HepG2 (cell line): ENCODE results near the gene PKIB. TPM values are rescaled to one million over a fixed set of nuclear protein-coding genes. Genes with fewer than 3 reads are reported as not detected.
A peak's percentile ranks its signal among the peaks of the same experiment; 100 is the strongest.

ENCODE experiments used
- ATAC-seq: fragments of 200-7000 bp; cut with Tn5 transposase; 3 replicates; pipeline ENCODE4 v1.9.1; 2020; ENCODE audit warnings: mild to moderate bottlenecking, moderate library complexity
- BruUV-seq: library from RNA; stranded (reverse); fragments of 400-500 nt; replicated peaks from 2 replicates; lab custom pipeline; 2021; lab: Mats Ljungman, UMichigan
- CTCF ChIA-PET: fragments of 300-600 bp; formaldehyde crosslinking; extraction: SDS; loops from one replicate; lab custom pipeline; 2021; ENCODE audit warnings: low total read pairs, inconsistent platforms, low intra/inter-chr PET ratio; lab: Yijun Ruan, JAX
- POLR2A ChIA-PET: fragments of 350-600 bp; sonication (Branson Sonifier 250); formaldehyde crosslinking; loops from one replicate; lab custom pipeline; 2020; ENCODE audit warnings: antibody characterized with exemption, inconsistent platforms; lab: Yijun Ruan, JAX
- DNase-seq: peaks from one replicate; pipeline ENCODE4 v3.0.0-alpha.2; 2015; ENCODE audit warnings: low spot score
- FAIRE-seq: peaks from 3 replicates; lab custom pipeline; 2011; peaks lifted over from hg19 to GRCh38; lab: Jason Lieb, UNC
- H2AFZ ChIP-seq: one replicate; pipeline ENCODE4 v1.6.1; 2011; ENCODE audit warnings: low read length, inconsistent platforms
- H3K27ac ChIP-seq: fragments of 300-600 bp; 3 replicates; pipeline ENCODE4 v1.8.0; 2011; ENCODE audit warnings: mixed run types, mild to moderate bottlenecking, mixed read lengths, low read length, inconsistent platforms; ENCODE audit not compliant: insufficient read depth; ENCODE audit errors: extremely low read length
- H3K27me3 ChIP-seq, 2 experiments: fragments of 200-600 bp in 1 of 2; 2 replicates in 1 of 2; 3 replicates in 1 of 2; pipeline versions ENCODE4 v1.6.0 to v1.8.0; 2011; ENCODE audit warnings: low read length in 2 of 2, mild to moderate bottlenecking in 2 of 2, moderate library complexity in 2 of 2, inconsistent platforms in 1 of 2; ENCODE audit not compliant: insufficient read depth in 2 of 2, control insufficient read depth in 1 of 2
- H3K36me3 ChIP-seq, 2 experiments: fragments of 200-600 bp in 1 of 2; replicated peaks in 1 of 2; 2 replicates in 1 of 2; 3 replicates in 1 of 2; pipeline versions ENCODE4 v1.5.1 to v1.8.0; 2011; ENCODE audit warnings: low read length in 2 of 2, inconsistent platforms in 1 of 2; ENCODE audit not compliant: insufficient read depth in 2 of 2, control insufficient read depth in 1 of 2
- H3K4me1 ChIP-seq: 2 replicates; pipeline ENCODE4 v1.5.1; 2012; ENCODE audit warnings: low read length, inconsistent platforms; ENCODE audit not compliant: insufficient read depth
- H3K4me2 ChIP-seq: 2 replicates; pipeline ENCODE4 v1.6.0; 2011; ENCODE audit warnings: low read depth, low read length, inconsistent platforms
- H3K4me3 ChIP-seq, 3 experiments: fragments of 200-600 bp in 1 of 3; sonication (generic), shearing (Covaris generic) in 1 of 3; replicated peaks in 1 of 3; 2 replicates each; pipeline ENCODE4 v1.5.1; 2011 to 2016; ENCODE audit warnings: low read length in 3 of 3, inconsistent platforms in 2 of 3, low read depth in 2 of 3, mild to moderate bottlenecking in 2 of 3, control low read depth in 1 of 3, mixed read lengths in 1 of 3; ENCODE audit not compliant: insufficient read depth in 1 of 3
- H3K79me2 ChIP-seq: one replicate; pipeline ENCODE4 v1.6.1; 2011; ENCODE audit warnings: low read length, inconsistent platforms; ENCODE audit not compliant: insufficient read depth
- H3K9ac ChIP-seq: 2 replicates; pipeline ENCODE4 v1.6.0; 2011; ENCODE audit warnings: mild to moderate bottlenecking, low read depth, low read length, inconsistent platforms; ENCODE audit not compliant: insufficient read depth
- H3K9me3 ChIP-seq: 2 replicates; pipeline ENCODE4 v1.5.1; 2012; ENCODE audit warnings: mild to moderate bottlenecking, low read length
- H4K20me1 ChIP-seq: 2 replicates; pipeline ENCODE4 v1.6.0; 2011; ENCODE audit warnings: inconsistent platforms, mild to moderate bottlenecking, low read length, moderate library complexity; ENCODE audit not compliant: insufficient read depth
- CBFB ChIP-seq: sonication (generic); formaldehyde crosslinking; IDR thresholded peaks from 2 replicates; pipeline ENCODE4 v1.4.0; 2020; ENCODE audit warnings: missing genetic modification reagents
- CBX2 ChIP-seq, 2 experiments: fragments of 200-600 bp in 1 of 2; sonication (generic); formaldehyde crosslinking in 1 of 2; IDR thresholded peaks; 2 replicates each; pipeline versions ENCODE4 v1.7.0 to v1.8.1; 2018 to 2022; ENCODE audit warnings: low read depth in 2 of 2, low read length in 1 of 2, mild to moderate bottlenecking in 1 of 2, missing genetic modification reagents in 1 of 2
- FOXA1 ChIP-seq, 2 experiments: fragments of 450-650 bp in 1 of 2; sonication (generic) in 1 of 2; formaldehyde crosslinking in 1 of 2; IDR thresholded peaks; 2 replicates each; pipeline versions ENCODE4 v1.4.0 to v1.6.1; 2016 to 2020; ENCODE audit warnings: missing genetic modification reagents in 1 of 2
- HCFC1 ChIP-seq: fragments of 150-350 bp; IDR thresholded peaks from 2 replicates; pipeline ENCODE4 v1.6.1; 2014; ENCODE audit warnings: low read depth, low read length
- HMGA1 ChIP-seq: sonication (generic); formaldehyde crosslinking; conservative IDR thresholded peaks from 2 replicates; pipeline ENCODE4 v1.4.0; 2020; ENCODE audit warnings: missing genetic modification reagents
- ISL2 ChIP-seq: sonication (generic); formaldehyde crosslinking; IDR thresholded peaks from 2 replicates; pipeline ENCODE4 v1.5.0; 2020; ENCODE audit warnings: missing genetic modification reagents
- KLF16 ChIP-seq, 2 experiments: sonication (generic) in 1 of 2; formaldehyde crosslinking in 1 of 2; IDR thresholded peaks; 2 replicates each; pipeline versions ENCODE4 v1.6.1 to v1.8.0; 2016 to 2023; ENCODE audit warnings: missing genetic modification reagents in 2 of 2, missing compliant biosample characterization in 1 of 2
- KLF9 ChIP-seq: IDR thresholded peaks from 2 replicates; pipeline ENCODE4 v1.6.1; 2016; ENCODE audit warnings: low read depth
- RFX3 ChIP-seq: IDR thresholded peaks from 2 replicates; pipeline ENCODE4 v1.6.1; 2016; ENCODE audit warnings: missing biosample characterization, missing genetic modification reagents
- SALL1 ChIP-seq: sonication (generic); formaldehyde crosslinking; IDR thresholded peaks from 2 replicates; pipeline ENCODE4 v1.8.0; 2022; ENCODE audit warnings: mild to moderate bottlenecking, missing genetic modification reagents
- SMAD3 ChIP-seq: sonication (generic); formaldehyde crosslinking; IDR thresholded peaks from 2 replicates; pipeline ENCODE4 v1.4.0; 2020; ENCODE audit warnings: missing genetic modification reagents
- ZNF17 ChIP-seq: sonication (generic); formaldehyde crosslinking; IDR thresholded peaks from 2 replicates; pipeline ENCODE4 v1.5.0; 2020; ENCODE audit warnings: mild to moderate bottlenecking, missing genetic modification reagents
- ZNF720 ChIP-seq: sonication (generic); formaldehyde crosslinking; IDR thresholded peaks from 2 replicates; pipeline ENCODE4 v1.4.0; 2020; ENCODE audit warnings: missing genetic modification reagents
- ZNF766 ChIP-seq: sonication (generic); formaldehyde crosslinking; IDR thresholded peaks from 2 replicates; pipeline ENCODE4 v1.5.0; 2020; ENCODE audit warnings: missing genetic modification reagents, borderline replicate concordance
- ZNF775 ChIP-seq: sonication (generic); formaldehyde crosslinking; IDR thresholded peaks from 2 replicates; pipeline ENCODE4 v1.4.0; 2020; ENCODE audit warnings: missing genetic modification reagents, mild to moderate bottlenecking, moderate library complexity, borderline replicate concordance
- WGBS: methylation state at CpG from one replicate; pipeline ENCODE4 v1.1.6; 2017; ENCODE audit warnings: low lambda C conversion rate; 5-methylcytosine and 5-hydroxymethylcytosine counted together
- in situ Hi-C: cut with HindIII; loops from 2 replicates; pipeline ENCODE4 v1.10.0; 2017; ENCODE audit warnings: low pct_unique_long_range_greater_than_20kb; ENCODE audit not compliant: extremely low pct_ligation_motif_present
- intact Hi-C: fragments of 100-400 bp; cut with micrococcal nuclease; formaldehyde crosslinking; loops from one replicate; pipeline ENCODE4 v1.10.0; 2022; ENCODE audit not compliant: unreplicated experiment
- polyA plus RNA-seq, 8 experiments: library from polyadenylated mRNA; depleted of rRNA in 3 of 8; stranded (reverse) in 7 of 8; unstranded in 1 of 8; fragments of >200 nt; fragmentation: Illumina TruSeq in 4 of 8; extraction: Trizol in 4 of 8; gene quantifications; 2 replicates each; pipeline versions ENCODE4 v1.2.1 to v1.2.3, GENCODE V29; 2011 to 2016; ENCODE audit warnings: low read depth in 4 of 8, missing spikeins in 1 of 8, mixed read lengths in 1 of 8; ENCODE audit not compliant: insufficient read depth in 1 of 8
- total RNA-seq, 5 experiments: library from RNA; depleted of rRNA; stranded (reverse); fragments of >200 nt; fragmentation: Illumina TruSeq; extraction: Trizol; gene quantifications; 2 replicates each; pipeline ENCODE4 v1.2.3, GENCODE V29; 2016; ENCODE audit warnings: low read depth in 1 of 5
- TF ChIP-seq, protein P1 (sequence below): sonication (generic); formaldehyde crosslinking; IDR thresholded peaks from 2 replicates; pipeline ENCODE4 v1.5.0; 2020; ENCODE audit warnings: missing genetic modification reagents
- TF ChIP-seq, protein P2 (sequence below): IDR thresholded peaks from 2 replicates; pipeline ENCODE4 v1.4.0; 2020; ENCODE audit warnings: mild to moderate bottlenecking, missing genetic modification reagents
- TF ChIP-seq, protein P3 (sequence below): sonication (generic); formaldehyde crosslinking; IDR thresholded peaks from 2 replicates; pipeline ENCODE4 v1.5.1; 2020; ENCODE audit warnings: mild to moderate bottlenecking, missing genetic modification reagents, borderline replicate concordance

PKIB gene
- total and polyA plus RNA-seq, 2 of the 13 experiments (the other 11 are each of a cell fraction or from before 2014, with no cell fraction given) = 1.4 to 1.5 TPM

DNA sequence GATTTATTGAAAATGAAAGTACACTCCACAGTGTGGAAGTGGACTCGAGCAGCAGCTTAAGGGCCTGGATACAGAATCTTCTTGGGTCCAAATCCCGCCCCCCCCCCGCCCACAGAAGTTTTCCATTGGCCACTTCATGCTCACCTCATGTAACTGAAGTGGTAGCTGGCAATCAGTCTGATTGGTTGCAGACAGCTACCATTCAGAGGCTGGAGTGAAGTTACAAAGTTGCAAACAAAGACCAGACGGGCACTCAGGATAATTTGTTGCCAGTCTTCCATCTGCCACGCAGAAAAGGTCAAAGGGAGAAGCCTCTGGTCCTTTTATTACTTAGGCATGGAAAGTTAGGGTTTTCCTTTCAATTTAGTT lies 143.5 kb downstream of the PKIB start:
- POLR2A ChIA-PET = no interaction called here

More for the DNA sequence above, 143.5 kb downstream of the PKIB start:
- FAIRE-seq = no peak
- TF ChIP-seq, protein P1, sequence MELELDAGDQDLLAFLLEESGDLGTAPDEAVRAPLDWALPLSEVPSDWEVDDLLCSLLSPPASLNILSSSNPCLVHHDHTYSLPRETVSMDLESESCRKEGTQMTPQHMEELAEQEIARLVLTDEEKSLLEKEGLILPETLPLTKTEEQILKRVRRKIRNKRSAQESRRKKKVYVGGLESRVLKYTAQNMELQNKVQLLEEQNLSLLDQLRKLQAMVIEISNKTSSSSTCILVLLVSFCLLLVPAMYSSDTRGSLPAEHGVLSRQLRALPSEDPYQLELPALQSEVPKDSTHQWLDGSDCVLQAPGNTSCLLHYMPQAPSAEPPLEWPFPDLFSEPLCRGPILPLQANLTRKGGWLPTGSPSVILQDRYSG = no peak
- TF ChIP-seq ZNF766 (CRISPR knock-in tag) (no peak), ZNF720 (CRISPR knock-in tag) (no peak), CBX2 (IDR thresholded peaks at IDR 0.05; ENCODE audit: low read depth, low read length) (no peak), CBX2 (CRISPR knock-in tag; IDR thresholded peaks at IDR 0.05; ENCODE audit: low read depth) (no peak), FOXA1 (IDR thresholded peaks at IDR 0.05) (no peak), FOXA1 (CRISPR knock-in tag; IDR thresholded peaks at IDR 0.05) (no peak), CBFB (no peak), SMAD3 (no peak), SALL1 (CRISPR knock-in tag) (no peak), RFX3 (no peak), ISL2 (CRISPR knock-in tag) (no peak), ZNF775 (CRISPR knock-in tag) (no peak), KLF16 (CRISPR knock-in tag; IDR thresholded peaks at IDR 0.05) (no peak), KLF9 (CRISPR knock-in tag) (no peak), HCFC1 (no peak), ZNF17 (no peak), HMGA1 (CRISPR knock-in tag) (no peak)
- TF ChIP-seq, protein P2, sequence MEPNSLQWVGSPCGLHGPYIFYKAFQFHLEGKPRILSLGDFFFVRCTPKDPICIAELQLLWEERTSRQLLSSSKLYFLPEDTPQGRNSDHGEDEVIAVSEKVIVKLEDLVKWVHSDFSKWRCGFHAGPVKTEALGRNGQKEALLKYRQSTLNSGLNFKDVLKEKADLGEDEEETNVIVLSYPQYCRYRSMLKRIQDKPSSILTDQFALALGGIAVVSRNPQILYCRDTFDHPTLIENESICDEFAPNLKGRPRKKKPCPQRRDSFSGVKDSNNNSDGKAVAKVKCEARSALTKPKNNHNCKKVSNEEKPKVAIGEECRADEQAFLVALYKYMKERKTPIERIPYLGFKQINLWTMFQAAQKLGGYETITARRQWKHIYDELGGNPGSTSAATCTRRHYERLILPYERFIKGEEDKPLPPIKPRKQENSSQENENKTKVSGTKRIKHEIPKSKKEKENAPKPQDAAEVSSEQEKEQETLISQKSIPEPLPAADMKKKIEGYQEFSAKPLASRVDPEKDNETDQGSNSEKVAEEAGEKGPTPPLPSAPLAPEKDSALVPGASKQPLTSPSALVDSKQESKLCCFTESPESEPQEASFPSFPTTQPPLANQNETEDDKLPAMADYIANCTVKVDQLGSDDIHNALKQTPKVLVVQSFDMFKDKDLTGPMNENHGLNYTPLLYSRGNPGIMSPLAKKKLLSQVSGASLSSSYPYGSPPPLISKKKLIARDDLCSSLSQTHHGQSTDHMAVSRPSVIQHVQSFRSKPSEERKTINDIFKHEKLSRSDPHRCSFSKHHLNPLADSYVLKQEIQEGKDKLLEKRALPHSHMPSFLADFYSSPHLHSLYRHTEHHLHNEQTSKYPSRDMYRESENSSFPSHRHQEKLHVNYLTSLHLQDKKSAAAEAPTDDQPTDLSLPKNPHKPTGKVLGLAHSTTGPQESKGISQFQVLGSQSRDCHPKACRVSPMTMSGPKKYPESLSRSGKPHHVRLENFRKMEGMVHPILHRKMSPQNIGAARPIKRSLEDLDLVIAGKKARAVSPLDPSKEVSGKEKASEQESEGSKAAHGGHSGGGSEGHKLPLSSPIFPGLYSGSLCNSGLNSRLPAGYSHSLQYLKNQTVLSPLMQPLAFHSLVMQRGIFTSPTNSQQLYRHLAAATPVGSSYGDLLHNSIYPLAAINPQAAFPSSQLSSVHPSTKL (CRISPR knock-in tag) = no peak
- TF ChIP-seq, protein P3, sequence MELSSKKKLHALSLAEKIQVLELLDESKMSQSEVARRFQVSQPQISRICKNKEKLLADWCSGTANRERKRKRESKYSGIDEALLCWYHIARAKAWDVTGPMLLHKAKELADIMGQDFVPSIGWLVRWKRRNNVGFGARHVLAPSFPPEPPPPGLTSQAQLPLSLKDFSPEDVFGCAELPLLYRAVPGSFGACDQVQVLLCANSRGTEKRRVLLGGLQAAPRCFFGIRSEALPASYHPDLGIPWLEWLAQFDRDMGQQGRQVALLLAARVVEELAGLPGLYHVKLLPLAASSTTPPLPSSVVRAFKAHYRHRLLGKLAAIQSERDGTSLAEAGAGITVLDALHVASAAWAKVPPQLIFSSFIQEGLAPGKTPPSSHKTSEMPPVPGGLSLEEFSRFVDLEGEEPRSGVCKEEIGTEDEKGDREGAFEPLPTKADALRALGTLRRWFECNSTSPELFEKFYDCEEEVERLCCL = no peak
- Histone ChIP-seq H3K4me3 (no peak overlapping the region), H4K20me1 (no peaks in the 10 kb centered on the region), H3K36me3 (no peaks in the 10 kb centered on the region), H2AFZ (no peak overlapping the region), H3K9ac (no peak overlapping the region), H3K79me2 (no peaks in the 10 kb centered on the region), H3K27me3 (no peaks in the 10 kb centered on the region), H3K27ac (no peak overlapping the region), H3K4me1 (no peaks in the 10 kb centered on the region), H3K4me2 (peak overlapping the region; percentile 18; the same call in 1 of the 2 replicates), H3K9me3 (no peaks in the 10 kb centered on the region)
- DNase-seq = no peak
- BruUV-seq = no TSS peak
- 7% methylated on average over 5 of the region's 5 CpGs for WGBS
- CTCF ChIA-PET = no interaction called here
- ATAC-seq = no peak
- in situ Hi-C loops = no loop called here
- intact Hi-C loops = no loop called here
